HepG2 (cell line): ENCODE data around the gene GNAT3. TPM values are rescaled to one million over a fixed set of nuclear protein-coding genes. Genes with fewer than 3 reads are reported as not detected.

ENCODE experiments used
- ATAC-seq: fragments of 200-7000 bp; cut with Tn5 transposase; 3 replicates; pipeline ENCODE4 v1.9.1; 2020; ENCODE audit warnings: mild to moderate bottlenecking, moderate library complexity
- BruUV-seq: library from RNA; stranded (reverse); fragments of 400-500 nt; replicated peaks from 2 replicates; lab custom pipeline; 2021; lab: Mats Ljungman, UMichigan
- CTCF ChIA-PET: fragments of 300-600 bp; formaldehyde crosslinking; extraction: SDS; loops from one replicate; lab custom pipeline; 2021; ENCODE audit warnings: low total read pairs, inconsistent platforms, low intra/inter-chr PET ratio; lab: Yijun Ruan, JAX
- POLR2A ChIA-PET: fragments of 350-600 bp; sonication (Branson Sonifier 250); formaldehyde crosslinking; loops from one replicate; lab custom pipeline; 2020; ENCODE audit warnings: antibody characterized with exemption, inconsistent platforms; lab: Yijun Ruan, JAX
- DNase-seq: peaks from one replicate; pipeline ENCODE4 v3.0.0-alpha.2; 2015; ENCODE audit warnings: low spot score
- FAIRE-seq: peaks from 3 replicates; lab custom pipeline; 2011; peaks lifted over from hg19 to GRCh38; lab: Jason Lieb, UNC
- H2AFZ ChIP-seq: one replicate; pipeline ENCODE4 v1.6.1; 2011; ENCODE audit warnings: low read length, inconsistent platforms
- H3K27ac ChIP-seq: fragments of 300-600 bp; 3 replicates; pipeline ENCODE4 v1.8.0; 2011; ENCODE audit warnings: mixed run types, mild to moderate bottlenecking, mixed read lengths, low read length, inconsistent platforms; ENCODE audit not compliant: insufficient read depth; ENCODE audit errors: extremely low read length
- H3K27me3 ChIP-seq, 2 experiments: fragments of 200-600 bp in 1 of 2; 2 replicates in 1 of 2; 3 replicates in 1 of 2; pipeline versions ENCODE4 v1.6.0 to v1.8.0; 2011; ENCODE audit warnings: low read length in 2 of 2, mild to moderate bottlenecking in 2 of 2, moderate library complexity in 2 of 2, inconsistent platforms in 1 of 2; ENCODE audit not compliant: insufficient read depth in 2 of 2, control insufficient read depth in 1 of 2
- H3K36me3 ChIP-seq, 2 experiments: fragments of 200-600 bp in 1 of 2; replicated peaks in 1 of 2; 2 replicates in 1 of 2; 3 replicates in 1 of 2; pipeline versions ENCODE4 v1.5.1 to v1.8.0; 2011; ENCODE audit warnings: low read length in 2 of 2, inconsistent platforms in 1 of 2; ENCODE audit not compliant: insufficient read depth in 2 of 2, control insufficient read depth in 1 of 2
- H3K4me1 ChIP-seq: 2 replicates; pipeline ENCODE4 v1.5.1; 2012; ENCODE audit warnings: low read length, inconsistent platforms; ENCODE audit not compliant: insufficient read depth
- H3K4me2 ChIP-seq: 2 replicates; pipeline ENCODE4 v1.6.0; 2011; ENCODE audit warnings: low read depth, low read length, inconsistent platforms
- H3K4me3 ChIP-seq, 3 experiments: fragments of 200-600 bp in 1 of 3; sonication (generic), shearing (Covaris generic) in 1 of 3; replicated peaks in 1 of 3; 2 replicates each; pipeline ENCODE4 v1.5.1; 2011 to 2016; ENCODE audit warnings: low read length in 3 of 3, inconsistent platforms in 2 of 3, low read depth in 2 of 3, mild to moderate bottlenecking in 2 of 3, control low read depth in 1 of 3, mixed read lengths in 1 of 3; ENCODE audit not compliant: insufficient read depth in 1 of 3
- H3K79me2 ChIP-seq: one replicate; pipeline ENCODE4 v1.6.1; 2011; ENCODE audit warnings: low read length, inconsistent platforms; ENCODE audit not compliant: insufficient read depth
- H3K9ac ChIP-seq: 2 replicates; pipeline ENCODE4 v1.6.0; 2011; ENCODE audit warnings: mild to moderate bottlenecking, low read depth, low read length, inconsistent platforms; ENCODE audit not compliant: insufficient read depth
- H3K9me3 ChIP-seq: 2 replicates; pipeline ENCODE4 v1.5.1; 2012; ENCODE audit warnings: mild to moderate bottlenecking, low read length
- H4K20me1 ChIP-seq: 2 replicates; pipeline ENCODE4 v1.6.0; 2011; ENCODE audit warnings: inconsistent platforms, mild to moderate bottlenecking, low read length, moderate library complexity; ENCODE audit not compliant: insufficient read depth
- CSRNP1 ChIP-seq: sonication (generic); formaldehyde crosslinking; IDR thresholded peaks from 2 replicates; pipeline ENCODE4 v1.8.1; 2023; ENCODE audit warnings: mild to moderate bottlenecking, missing genetic modification reagents
- KLF16 ChIP-seq, 2 experiments: sonication (generic) in 1 of 2; formaldehyde crosslinking in 1 of 2; IDR thresholded peaks; 2 replicates each; pipeline versions ENCODE4 v1.6.1 to v1.8.0; 2016 to 2023; ENCODE audit warnings: missing genetic modification reagents in 2 of 2, missing compliant biosample characterization in 1 of 2
- PHF20 ChIP-seq: sonication (generic); formaldehyde crosslinking; IDR thresholded peaks from 2 replicates; pipeline ENCODE4 v1.5.0; 2020; ENCODE audit warnings: mild to moderate bottlenecking, missing genetic modification reagents
- RBFOX2 ChIP-seq: fragments of 200-400 bp; formaldehyde crosslinking; IDR thresholded peaks from 2 replicates; pipeline ENCODE4 v1.6.1; 2017; ENCODE audit warnings: low read depth, mild to moderate bottlenecking, low read length
- RERE ChIP-seq: IDR thresholded peaks from 2 replicates; pipeline ENCODE4 v1.6.1; 2016; ENCODE audit warnings: low read depth, missing genetic modification reagents, missing compliant biosample characterization
- TAF15 ChIP-seq: fragments of 200-400 bp; formaldehyde crosslinking; IDR thresholded peaks from one replicate; pipeline ENCODE4 v1.6.1; 2018; ENCODE audit warnings: mild to moderate bottlenecking, low read depth, low read length; ENCODE audit not compliant: poor library complexity, severe bottlenecking
- WIZ ChIP-seq: sonication (generic); formaldehyde crosslinking; IDR thresholded peaks from 2 replicates; pipeline ENCODE4 v1.5.1; 2020; ENCODE audit warnings: mild to moderate bottlenecking, missing genetic modification reagents
- ZFYVE20 ChIP-seq: sonication (generic); formaldehyde crosslinking; IDR thresholded peaks from 2 replicates; pipeline ENCODE4 v1.8.0; 2023; ENCODE audit warnings: low read depth, mild to moderate bottlenecking, moderate library complexity, missing genetic modification reagents, borderline replicate concordance
- ZNF17 ChIP-seq: sonication (generic); formaldehyde crosslinking; IDR thresholded peaks from 2 replicates; pipeline ENCODE4 v1.5.0; 2020; ENCODE audit warnings: mild to moderate bottlenecking, missing genetic modification reagents
- ZNF512 ChIP-seq: sonication (generic); formaldehyde crosslinking; IDR thresholded peaks from 2 replicates; pipeline ENCODE4 v1.4.0; 2020; ENCODE audit warnings: mild to moderate bottlenecking, missing genetic modification reagents
- ZNF562 ChIP-seq: sonication (generic); formaldehyde crosslinking; IDR thresholded peaks from 2 replicates; pipeline ENCODE4 v1.8.0; 2022; ENCODE audit warnings: missing genetic modification reagents, borderline replicate concordance
- WGBS: methylation state at CpG from one replicate; pipeline ENCODE4 v1.1.6; 2017; ENCODE audit warnings: low lambda C conversion rate; 5-methylcytosine and 5-hydroxymethylcytosine counted together
- in situ Hi-C: cut with HindIII; loops from 2 replicates; pipeline ENCODE4 v1.10.0; 2017; ENCODE audit warnings: low pct_unique_long_range_greater_than_20kb; ENCODE audit not compliant: extremely low pct_ligation_motif_present
- intact Hi-C: fragments of 100-400 bp; cut with micrococcal nuclease; formaldehyde crosslinking; loops from one replicate; pipeline ENCODE4 v1.10.0; 2022; ENCODE audit not compliant: unreplicated experiment
- polyA plus RNA-seq, 8 experiments: library from polyadenylated mRNA; depleted of rRNA in 3 of 8; stranded (reverse) in 7 of 8; unstranded in 1 of 8; fragments of >200 nt; fragmentation: Illumina TruSeq in 4 of 8; extraction: Trizol in 4 of 8; gene quantifications; 2 replicates each; pipeline versions ENCODE4 v1.2.1 to v1.2.3, GENCODE V29; 2011 to 2016; ENCODE audit warnings: low read depth in 4 of 8, missing spikeins in 1 of 8, mixed read lengths in 1 of 8; ENCODE audit not compliant: insufficient read depth in 1 of 8
- total RNA-seq, 5 experiments: library from RNA; depleted of rRNA; stranded (reverse); fragments of >200 nt; fragmentation: Illumina TruSeq; extraction: Trizol; gene quantifications; 2 replicates each; pipeline ENCODE4 v1.2.3, GENCODE V29; 2016; ENCODE audit warnings: low read depth in 1 of 5

GNAT3 gene
- total and polyA plus RNA-seq, 2 of the 13 experiments (the other 11 are each of a cell fraction or from before 2014, with no cell fraction given), result not detected

GRCh38 chr7:80530136-80530535 lies 18.3 kb upstream of the GNAT3 start:
- POLR2A ChIA-PET, result no interaction called here

GRCh38 chr7:80529362-80529761 lies 17.5 kb upstream of the GNAT3 start:
- Histone ChIP-seq H3K4me2 (no peak overlapping the region), H3K79me2 (no peaks in the 10 kb centered on the region), H3K4me1 (no peaks in the 10 kb centered on the region), H3K9ac (no peak overlapping the region), H4K20me1 (no peaks in the 10 kb centered on the region), H3K27ac (no peak overlapping the region), H3K27me3 (no peaks in the 10 kb centered on the region), H3K4me3 (no peak overlapping the region), H2AFZ (no peak overlapping the region), H3K36me3 (no peaks in the 10 kb centered on the region), H3K9me3 (no peaks in the 10 kb centered on the region)
- intact Hi-C loops (no loop called here), in situ Hi-C loops (no loop called here)
- ATAC-seq (no peak), FAIRE-seq (no peak), DNase-seq (no peak)
- ChIA-PET POLR2A (no interaction called here), CTCF (no interaction called here)
- BruUV-seq, result no TSS peak
- WGBS, result 39% methylated on average over 4 of the region's 4 CpGs
- TF ChIP-seq TAF15, result no peak
- no peak for TF ChIP-seq CSRNP1 (CRISPR knock-in tag)
- no peak for TF ChIP-seq RERE (CRISPR knock-in tag)
- no peak for TF ChIP-seq WIZ (CRISPR knock-in tag)

More at GRCh38 chr7:80530136-80530535, 18.3 kb upstream of the GNAT3 start:
- no peak for DNase-seq
- Histone ChIP-seq H3K4me1 (no peaks in the 10 kb centered on the region), H3K9me3 (no peaks in the 10 kb centered on the region), H3K36me3 (no peaks in the 10 kb centered on the region), H2AFZ (no peak overlapping the region), H3K27ac (no peak overlapping the region), H3K4me2 (no peak overlapping the region), H3K27me3 (no peaks in the 10 kb centered on the region), H4K20me1 (no peaks in the 10 kb centered on the region), H3K9ac (no peak overlapping the region), H3K4me3 (no peak overlapping the region), H3K79me2 (no peaks in the 10 kb centered on the region)
- no TSS peak for BruUV-seq
- TF ChIP-seq KLF16 (CRISPR knock-in tag; IDR thresholded peaks at IDR 0.05), result no peak
- TF ChIP-seq ZNF17 (CRISPR knock-in tag), result no peak
- TF ChIP-seq ZNF562, result no peak
- no peak for TF ChIP-seq PHF20
- TF ChIP-seq ZNF512 (CRISPR knock-in tag), result no peak
- no peak for TF ChIP-seq RBFOX2
- TF ChIP-seq ZFYVE20 (CRISPR knock-in tag), result no peak
- 85% methylated on average over 1 of the region's 1 CpG for WGBS
- in situ Hi-C loops, result no loop called here
- no peak for FAIRE-seq
- CTCF ChIA-PET, result no interaction called here
- intact Hi-C loops, result no loop called here
- no peak for ATAC-seq
